IMR-90 (cell line): ENCODE results near the gene PEX10. TPM values are rescaled to one million over a fixed set of nuclear protein-coding genes. Genes with fewer than 3 reads are reported as not detected.

Experiments
- ATAC-seq: fragments of 200-7000 bp; cut with Tn5 transposase; 2 replicates; pipeline ENCODE4 v1.9.1; 2020; ENCODE audit warnings: low read depth, mild to moderate bottlenecking, moderate library complexity
- BruUV-seq: library from RNA; stranded (reverse); fragments of 400-500 nt; replicated peaks from 2 replicates; lab custom pipeline; 2021; lab: Mats Ljungman, UMichigan
- CTCF ChIA-PET: fragments of 300-600 bp; formaldehyde crosslinking; extraction: SDS; loops from one replicate; lab custom pipeline; 2021; ENCODE audit warnings: antibody characterized with exemption; lab: Yijun Ruan, JAX
- POLR2A ChIA-PET: fragments of 300-600 bp; sonication (Branson Sonifier 250); formaldehyde crosslinking; loops from one replicate; lab custom pipeline; 2022; ENCODE audit warnings: antibody characterized with exemption; ENCODE audit not compliant: unreplicated experiment; lab: Charles Lee
- DNase-seq: peaks from one replicate; pipeline ENCODE4 v3.0.0; 2013
- H2AFZ ChIP-seq: replicated peaks from 2 replicates; pipeline ENCODE3; 2013; ENCODE audit warnings: low read length, mild to moderate bottlenecking; ENCODE audit not compliant: poor library complexity
- H2AK5ac ChIP-seq: 2 replicates; pipeline ENCODE4 v1.6.1; 2013; ENCODE audit warnings: low read depth, low read length, inconsistent platforms
- H2AK9ac ChIP-seq: replicated peaks from 2 replicates; pipeline ENCODE3; 2013; ENCODE audit warnings: mild to moderate bottlenecking, low read depth, low read length, moderate library complexity; ENCODE audit not compliant: poor library complexity
- H2BK120ac ChIP-seq: 2 replicates; pipeline ENCODE4 v1.6.1; 2013; ENCODE audit warnings: low read depth, low read length, inconsistent platforms
- H2BK15ac ChIP-seq: 3 replicates; pipeline ENCODE4 v1.6.1; 2013; ENCODE audit warnings: low read depth, low read length, inconsistent platforms
- H2BK20ac ChIP-seq: 2 replicates; pipeline ENCODE4 v1.6.1; 2013; ENCODE audit warnings: low read depth, mild to moderate bottlenecking, inconsistent platforms, low read length, moderate library complexity
- H2BK5ac ChIP-seq: 2 replicates; pipeline ENCODE4 v1.6.1; 2013; ENCODE audit warnings: mild to moderate bottlenecking, low read depth, low read length, inconsistent platforms; ENCODE audit not compliant: poor library complexity, severe bottlenecking
- H3K14ac ChIP-seq: replicated peaks from 2 replicates; pipeline ENCODE4 v1.6.1; 2013; ENCODE audit warnings: low read depth, low read length, inconsistent platforms
- H3K18ac ChIP-seq: 2 replicates; pipeline ENCODE4 v1.6.1; 2013; ENCODE audit warnings: low read depth, low read length, control low read depth
- H3K23ac ChIP-seq: 2 replicates; pipeline ENCODE4 v1.6.1; 2013; ENCODE audit warnings: low read depth, low read length, inconsistent platforms
- H3K27ac ChIP-seq: 2 replicates; pipeline ENCODE4 v1.5.1; 2013; ENCODE audit warnings: mild to moderate bottlenecking, control low read depth, low read length; ENCODE audit not compliant: insufficient read depth
- H3K27me3 ChIP-seq: 2 replicates; pipeline ENCODE4 v1.6.1; 2013; ENCODE audit warnings: low read length; ENCODE audit not compliant: control insufficient read depth, insufficient read depth
- H3K36me3 ChIP-seq: 2 replicates; pipeline ENCODE4 v1.6.1; 2013; ENCODE audit warnings: low read length, mixed read lengths; ENCODE audit not compliant: control insufficient read depth, insufficient read depth
- H3K4ac ChIP-seq: 2 replicates; pipeline ENCODE4 v1.6.1; 2013; ENCODE audit warnings: low read depth, low read length, inconsistent platforms
- H3K4me1 ChIP-seq: 2 replicates; pipeline ENCODE4 v1.6.1; 2013; ENCODE audit warnings: low read length, mixed read lengths; ENCODE audit not compliant: control insufficient read depth, insufficient read depth
- H3K4me2 ChIP-seq: 2 replicates; pipeline ENCODE4 v1.6.1; 2013; ENCODE audit warnings: low read depth, mild to moderate bottlenecking, control low read depth, low read length, moderate library complexity
- H3K4me3 ChIP-seq: 2 replicates; pipeline ENCODE4 v1.5.1; 2013; ENCODE audit warnings: low read depth, mild to moderate bottlenecking, control low read depth, low read length, moderate library complexity; ENCODE audit not compliant: insufficient read depth
- H3K56ac ChIP-seq: 2 replicates; pipeline ENCODE4 v1.6.1; 2013; ENCODE audit warnings: low read length, inconsistent platforms; ENCODE audit not compliant: insufficient read depth; ENCODE audit errors: extremely low read depth
- H3K79me1 ChIP-seq, 2 experiments: 2 replicates each; pipeline ENCODE4 v1.6.1; 2013; ENCODE audit warnings: low read length in 2 of 2, inconsistent platforms in 1 of 2, low read depth in 1 of 2
- H3K9ac ChIP-seq: 2 replicates; pipeline ENCODE4 v1.6.1; 2013; ENCODE audit warnings: low read depth, low read length, control low read depth
- H3K9me1 ChIP-seq: 2 replicates; pipeline ENCODE4 v1.6.1; 2013; ENCODE audit warnings: low read length, inconsistent platforms; ENCODE audit not compliant: insufficient read depth
- H3K9me3 ChIP-seq: 2 replicates; pipeline ENCODE4 v1.6.1; 2013; ENCODE audit warnings: low read length; ENCODE audit not compliant: control insufficient read depth, insufficient read depth
- H4K20me1 ChIP-seq: 2 replicates; pipeline ENCODE4 v1.6.1; 2013; ENCODE audit warnings: low read length, inconsistent platforms; ENCODE audit not compliant: insufficient read depth
- H4K5ac ChIP-seq: 2 replicates; pipeline ENCODE4 v1.6.1; 2013; ENCODE audit warnings: mild to moderate bottlenecking, low read depth, low read length, control low read depth
- H4K8ac ChIP-seq, 2 experiments: 2 replicates each; pipeline ENCODE4 v1.6.1; 2013; ENCODE audit warnings: low read depth in 2 of 2, low read length in 2 of 2, control low read depth in 1 of 2, inconsistent platforms in 1 of 2
- H4K91ac ChIP-seq: 2 replicates; pipeline ENCODE4 v1.6.1; 2013; ENCODE audit warnings: low read depth, low read length, inconsistent platforms; ENCODE audit not compliant: insufficient read depth
- CHD1 ChIP-seq: IDR thresholded peaks from 2 replicates; pipeline ENCODE4 v1.6.1; 2012; ENCODE audit warnings: low read depth, low read length, improper control_type of control experiment
- MAZ ChIP-seq: IDR thresholded peaks from 2 replicates; pipeline ENCODE4 v1.6.1; 2012; ENCODE audit warnings: low read depth, mild to moderate bottlenecking, low read length, improper control_type of control experiment, moderate library complexity, borderline replicate concordance
- NFE2L2 ChIP-seq: fragments of 150-350 bp; IDR thresholded peaks from 2 replicates; pipeline ENCODE4 v1.6.1; 2016; ENCODE audit warnings: low read depth, mild to moderate bottlenecking, low read length
- RAD21 ChIP-seq: IDR thresholded peaks from 2 replicates; pipeline ENCODE4 v1.6.1; 2012; ENCODE audit warnings: low read length, improper control_type of control experiment
- SMC3 ChIP-seq: fragments of 150-350 bp; IDR thresholded peaks from 2 replicates; pipeline ENCODE4 v1.6.1; 2016; ENCODE audit warnings: low read depth, mild to moderate bottlenecking, antibody characterized with exemption, low read length, moderate library complexity
- USF2 ChIP-seq: fragments of 150-350 bp; IDR thresholded peaks from 2 replicates; pipeline ENCODE4 v1.6.1; 2017; ENCODE audit warnings: mild to moderate bottlenecking, antibody characterized with exemption, low read length, low read depth
- WGBS, 2 experiments: methylation state at CpG; one replicate each; pipeline versions ENCODE4 v1.1.5 to v1.1.7; 2013; ENCODE audit warnings: missing lambda C conversion rate in 2 of 2; ENCODE audit not compliant: insufficient read length in 1 of 2; ENCODE audit errors: extremely low coverage in 2 of 2; 5-methylcytosine and 5-hydroxymethylcytosine counted together
- dilution Hi-C: fragments of 300-500 bp; cut with HindIII; formaldehyde crosslinking; loops from one replicate; pipeline ENCODE4 v1.14.3; 2018; ENCODE audit warnings: low sequenced_read_pairs; ENCODE audit not compliant: unreplicated experiment
- in situ Hi-C: fragments of 300-500 bp; cut with MboI; formaldehyde crosslinking; loops from 3 replicates; pipeline ENCODE4 v1.14.3; 2019; ENCODE audit warnings: low sequenced_read_pairs, inconsistent platforms, mixed read lengths
- intact Hi-C: fragments of 100-400 bp; cut with micrococcal nuclease; formaldehyde crosslinking; loops from 2 replicates; pipeline ENCODE4 v1.10.0; 2022
- polyA plus RNA-seq, 3 experiments: library from polyadenylated mRNA; depleted of rRNA; stranded (reverse); fragments of >200 nt; gene quantifications; 2 replicates each; pipeline ENCODE4 v1.2.3, GENCODE V29; 2012; ENCODE audit warnings: low replicate concordance in 1 of 3
- total RNA-seq: library from RNA; depleted of rRNA; stranded (reverse); fragments of >200 nt; gene quantifications from 2 replicates; pipeline ENCODE4 v1.2.3, GENCODE V29; 2012

PEX10 gene
- total and polyA plus RNA-seq, 2 of the 4 experiments (the other 2 are of a cell fraction) = 16.9 to 19.7 TPM

GRCh38 chr1:2384130-2384860, 28.1 kb downstream of the PEX10 start:
- CTCF ChIA-PET = interaction anchor here (0.5 kb wide), 1 partner anchor 17 kb away, joined by 3 read pairs; no protein-coding TSS in a partner anchor

More at GRCh38 chr1:2384130-2384860, 28.1 kb downstream of the PEX10 start:
- Histone ChIP-seq H3K4ac (no peak overlapping the region), H3K14ac (no peak overlapping the region), H4K91ac (no peak overlapping the region), H3K4me2 (no peak overlapping the region), H3K27me3 (no peaks in the 10 kb centered on the region), H2BK120ac (no peak overlapping the region), H4K5ac (no peak overlapping the region), H3K4me3 (no peak overlapping the region), H3K9me1 (no peaks in the 10 kb centered on the region), H2BK5ac (no peak overlapping the region), H2BK20ac (no peak overlapping the region), H2AFZ (no peak overlapping the region), H3K36me3 (0 out of 2 replicates have a peak, but pooled peaks cover 2% of the 10 kb centered on the region), H3K9ac (no peak overlapping the region), H2BK15ac (no peak overlapping the region), H3K23ac (no peak overlapping the region), H3K9me3 (no peaks in the 10 kb centered on the region), H2AK5ac (no peak overlapping the region; the same call in 1 of the 2 replicates), H2AK9ac (no peak overlapping the region), H3K27ac (no peak overlapping the region), H4K20me1 (no peaks in the 10 kb centered on the region; the same call in 1 of the 2 replicates), H3K18ac (no peak overlapping the region), H3K56ac (no peak overlapping the region), H4K8ac (no peak overlapping the region), H3K4me1 (no peaks in the 10 kb centered on the region), H3K79me1 (peaks cover 0 to 3% of the 10 kb centered on the region in 2 experiments; a peak in 1 of 4 replicates)
- in situ Hi-C loops = no loop called here
- WGBS, 2 experiments = 98% methylated on average over 9 of the region's 21 CpGs; no CpG with 5 or more reads in 1 of the 2 experiments
- dilution Hi-C loops = no loop called here
- intact Hi-C loops = loop anchor here (5.0 kb wide), 1 partner anchor 72 kb away; no protein-coding TSS in a partner anchor
- no peak for TF ChIP-seq NFE2L2
- TF ChIP-seq USF2 = no peak
- no peak for TF ChIP-seq CHD1
- TF ChIP-seq MAZ = no peak
- TF ChIP-seq SMC3 = no peak
- no peak for TF ChIP-seq RAD21
- no peak for ATAC-seq
- BruUV-seq = no TSS peak
- POLR2A ChIA-PET = no interaction called here
- no peak for DNase-seq
